Spleen (tissue), 7 donors: ENCODE results near the gene ANO7.

Experiments used
- CTCF ChIP-seq, 11 experiments: fragments of 200-600 bp in 7 of 11; fragments of 450-650 bp in 4 of 11; sonication (generic) in 4 of 11; IDR thresholded peaks in 8 of 11; conservative IDR thresholded peaks in 3 of 11; 1 replicate in 7 of 11; 2 replicates in 4 of 11; pipeline versions ENCODE4 v1.4.0 to v1.8.0; 2016 to 2021; ENCODE audit warnings: antibody characterized with exemption in 11 of 11, inconsistent platforms in 4 of 11, mild to moderate bottlenecking in 1 of 11
- POLR2A ChIP-seq, 3 donors: fragments of 450-650 bp; IDR thresholded peaks; one replicate each; pipeline ENCODE4 v1.5.1; 2017; ENCODE audit warnings: antibody characterized with exemption in 3 of 3, mild to moderate bottlenecking in 1 of 3
- POLR2AphosphoS5 ChIP-seq, 3 donors: sonication (generic); formaldehyde crosslinking; IDR thresholded peaks; one replicate each; pipeline ENCODE4 v1.5.1; 2017; ENCODE audit warnings: antibody characterized with exemption in 3 of 3
- donor health status: DM: no; HTN: no; CAD: no; lungs with moderate emphysema.
- donor health status: DM: no; HTN: no; CAD: no.
- donor health status: DM: no; HTN: no; CAD: no.

DNA sequence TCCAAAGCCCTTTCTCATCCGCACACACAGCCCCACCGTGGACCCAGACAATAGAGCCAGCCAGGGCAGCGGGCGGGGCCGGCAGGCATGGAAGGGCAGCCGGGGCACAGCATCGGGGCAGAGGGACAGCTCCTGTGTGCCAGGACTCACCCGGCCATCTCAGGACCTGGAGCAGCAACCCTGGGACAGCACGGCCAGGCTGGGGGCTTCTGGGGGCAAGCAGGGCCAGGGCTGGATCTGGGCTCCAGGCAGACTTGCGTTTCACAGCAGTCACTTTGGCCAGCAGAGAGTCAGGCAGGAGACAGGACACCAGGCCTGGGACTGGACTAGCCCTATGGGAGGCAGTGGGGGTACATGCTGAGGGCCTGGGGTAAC lies 15.5 kb downstream of the ANO7 start:
- TF ChIP-seq CTCF (IDR thresholded peaks at IDR 0.05 in 8 of 11, conservative IDR thresholded peaks at IDR 0.05 in 3 of 11) (no peak), POLR2A (IDR thresholded peaks at IDR 0.05) (no peak), POLR2AphosphoS5 (IDR thresholded peaks at IDR 0.05) (no peak)
